Mesenchymal stem cell (in vitro differentiated cells and primary cell): ENCODE data around the gene SCYGR7. TPM values are rescaled to one million over a fixed set of nuclear protein-coding genes. Genes with fewer than 3 reads are reported as not detected.

ENCODE experiments used
- small RNA-seq: library from polyadenylated mRNA; stranded (forward); fragments of <200 nt; extraction: miRNeasy Mini kit (QIAGEN cat#:217004); gene quantifications from one replicate; pipeline ENCODE3, GENCODE V24; 2013; ENCODE audit warnings: low read depth

Gene SCYGR7

Small RNAs within 50 kb of the gene (small RNA-seq; reads per million reads assigned to genes)
- gene RNA5SP121 (not detected), gene SNRPGP8 (not detected)
